NB4 (cell line): ENCODE results near the gene LDLRAD4.

ENCODE experiments used
- MYC ChIP-seq: IDR thresholded peaks from 2 replicates; pipeline ENCODE4 v1.6.1; 2011; ENCODE audit warnings: low read depth, low read length
- POLR2A ChIP-seq: IDR thresholded peaks from 2 replicates; pipeline ENCODE4 v1.6.1; 2011; ENCODE audit warnings: mild to moderate bottlenecking; ENCODE audit not compliant: insufficient read length; ENCODE audit errors: extremely low read depth
- TF ChIP-seq, protein P1 (sequence below): IDR thresholded peaks from one replicate; pipeline ENCODE4 v1.5.1; 2012; ENCODE audit warnings: low read depth, low read length
- TF ChIP-seq, protein P2 (sequence below): IDR thresholded peaks from 2 replicates; pipeline ENCODE4 v1.6.1; 2011; ENCODE audit warnings: low read depth, low read length

- TF ChIP-seq, protein P1, sequence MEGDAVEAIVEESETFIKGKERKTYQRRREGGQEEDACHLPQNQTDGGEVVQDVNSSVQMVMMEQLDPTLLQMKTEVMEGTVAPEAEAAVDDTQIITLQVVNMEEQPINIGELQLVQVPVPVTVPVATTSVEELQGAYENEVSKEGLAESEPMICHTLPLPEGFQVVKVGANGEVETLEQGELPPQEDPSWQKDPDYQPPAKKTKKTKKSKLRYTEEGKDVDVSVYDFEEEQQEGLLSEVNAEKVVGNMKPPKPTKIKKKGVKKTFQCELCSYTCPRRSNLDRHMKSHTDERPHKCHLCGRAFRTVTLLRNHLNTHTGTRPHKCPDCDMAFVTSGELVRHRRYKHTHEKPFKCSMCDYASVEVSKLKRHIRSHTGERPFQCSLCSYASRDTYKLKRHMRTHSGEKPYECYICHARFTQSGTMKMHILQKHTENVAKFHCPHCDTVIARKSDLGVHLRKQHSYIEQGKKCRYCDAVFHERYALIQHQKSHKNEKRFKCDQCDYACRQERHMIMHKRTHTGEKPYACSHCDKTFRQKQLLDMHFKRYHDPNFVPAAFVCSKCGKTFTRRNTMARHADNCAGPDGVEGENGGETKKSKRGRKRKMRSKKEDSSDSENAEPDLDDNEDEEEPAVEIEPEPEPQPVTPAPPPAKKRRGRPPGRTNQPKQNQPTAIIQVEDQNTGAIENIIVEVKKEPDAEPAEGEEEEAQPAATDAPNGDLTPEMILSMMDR, result no peak
- no peak for TF ChIP-seq POLR2A
- TF ChIP-seq, protein P2, sequence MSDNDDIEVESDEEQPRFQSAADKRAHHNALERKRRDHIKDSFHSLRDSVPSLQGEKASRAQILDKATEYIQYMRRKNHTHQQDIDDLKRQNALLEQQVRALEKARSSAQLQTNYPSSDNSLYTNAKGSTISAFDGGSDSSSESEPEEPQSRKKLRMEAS, result no peak
- TF ChIP-seq MYC, result no peak
Measured at GRCh38 chr18:13485182-13485581, 266.6 kb downstream of the LDLRAD4 start.
